Smooth muscle cell (in vitro differentiated cells): ENCODE results near the gene GTPBP1. TPM values are rescaled to one million over a fixed set of nuclear protein-coding genes. Genes with fewer than 3 reads are reported as not detected.

Source experiments
- DNase-seq: peaks from one replicate; lab custom pipeline; 2025; ENCODE audit not compliant: unreplicated experiment; lab: John Stamatoyannopoulos, UW
- H2AFZ ChIP-seq: fragments of 200-600 bp; sonication (generic); 2 replicates; pipeline ENCODE4 v1.6.0; 2016; ENCODE audit warnings: antibody characterized with exemption, low read depth, mild to moderate bottlenecking
- H3F3A ChIP-seq: fragments of 200-600 bp; sonication (generic); 2 replicates; pipeline ENCODE4 v1.6.0; 2017; ENCODE audit warnings: antibody characterized with exemption, low read depth
- H3K27ac ChIP-seq: fragments of 200-600 bp; sonication (generic); 2 replicates; pipeline ENCODE4 v1.5.1; 2016; ENCODE audit warnings: low read depth, mild to moderate bottlenecking
- H3K27me3 ChIP-seq: fragments of 200-600 bp; sonication (generic); 2 replicates; pipeline ENCODE4 v1.6.1; 2016; ENCODE audit warnings: low read depth, mild to moderate bottlenecking
- H3K36me3 ChIP-seq: fragments of 200-600 bp; sonication (generic); 2 replicates; pipeline ENCODE4 v1.5.1; 2016; ENCODE audit warnings: low read depth
- H3K4me1 ChIP-seq: fragments of 200-600 bp; sonication (generic); 2 replicates; pipeline ENCODE4 v1.5.1; 2016; ENCODE audit warnings: low read depth
- H3K4me2 ChIP-seq: fragments of 200-600 bp; sonication (generic); 2 replicates; pipeline ENCODE4 v1.6.0; 2016; ENCODE audit warnings: mild to moderate bottlenecking
- H3K4me3 ChIP-seq: fragments of 200-600 bp; sonication (generic); 2 replicates; pipeline ENCODE4 v1.5.1; 2016; ENCODE audit warnings: mild to moderate bottlenecking
- H3K79me2 ChIP-seq: fragments of 200-600 bp; sonication (generic); 2 replicates; pipeline ENCODE4 v1.6.0; 2016; ENCODE audit warnings: low read depth, mild to moderate bottlenecking
- H3K9ac ChIP-seq: fragments of 200-600 bp; sonication (generic); 2 replicates; pipeline ENCODE4 v1.6.0; 2016; ENCODE audit warnings: low read depth
- H3K9me3 ChIP-seq: fragments of 200-600 bp; sonication (generic); replicated peaks from 2 replicates; pipeline ENCODE4 v1.5.1; 2016; ENCODE audit warnings: low read depth
- H4K20me1 ChIP-seq: fragments of 200-600 bp; sonication (generic); 2 replicates; pipeline ENCODE4 v1.6.0; 2016; ENCODE audit warnings: low read depth
- CTCF ChIP-seq: fragments of 200-600 bp; sonication (generic); IDR thresholded peaks from 2 replicates; pipeline ENCODE4 v1.5.1; 2017; ENCODE audit warnings: borderline replicate concordance, mild to moderate bottlenecking, antibody characterized with exemption; ENCODE audit not compliant: insufficient read depth, poor library complexity, severe bottlenecking
- WGBS: methylation state at CpG from one replicate; pipeline ENCODE4 v1.1.7; 2016; ENCODE audit warnings: low lambda C conversion rate; 5-methylcytosine and 5-hydroxymethylcytosine counted together
- polyA plus RNA-seq: library from polyadenylated mRNA; unstranded; fragments of >200 nt; fragmentation: Nextera tagmentation; extraction: Ambion mirVana; gene quantifications from 2 replicates; pipeline ENCODE4 v1.2.1, GENCODE V29; 2016
- total RNA-seq: library from RNA; depleted of rRNA; stranded (reverse); fragments of >200 nt; gene quantifications from 2 replicates; pipeline ENCODE4 v1.2.3, GENCODE V29; 2014

GTPBP1 gene
- total and polyA plus RNA-seq, 2 experiments from 2014 or later, result 23.7 to 25.3 TPM

GRCh38 chr22:38725900-38726655 lies 20.3 kb downstream of the GTPBP1 start:
- H3K4me1 ChIP-seq, result no peaks in the 10 kb centered on the region
- no peak overlapping the region for H3K4me3 ChIP-seq
- peaks cover 4% of the 10 kb centered on the region for H4K20me1 ChIP-seq
- H3K36me3 ChIP-seq, result peaks cover 5% of the 10 kb centered on the region
- H3K9ac ChIP-seq, result no peak overlapping the region
- H2AFZ ChIP-seq, result no peak overlapping the region
- no peaks in the 10 kb centered on the region for H3K79me2 ChIP-seq
- no peak overlapping the region for H3K27ac ChIP-seq
- no peaks in the 10 kb centered on the region for H3F3A ChIP-seq
- no peak for TF ChIP-seq CTCF
- 98% methylated on average over 18 of the region's 18 CpGs for WGBS
- H3K9me3 ChIP-seq, result no peaks in the 10 kb centered on the region
- no peak for DNase-seq
- H3K27me3 ChIP-seq, result no peaks in the 10 kb centered on the region
- H3K4me2 ChIP-seq, result no peak overlapping the region

- WGBS, result 97% methylated on average over 12 of the region's 12 CpGs
Measured at GRCh38 chr22:38727123-38727522, 21.4 kb downstream of the GTPBP1 start.

GRCh38 chr22:38727530-38728451 lies 22.0 kb downstream of the GTPBP1 start:
- Histone ChIP-seq H3K27me3 (no peaks in the 10 kb centered on the region), H4K20me1 (no peaks in the 10 kb centered on the region), H3K4me2 (no peak overlapping the region), H3F3A (no peaks in the 10 kb centered on the region), H3K9ac (no peak overlapping the region), H3K9me3 (no peaks in the 10 kb centered on the region), H2AFZ (no peak overlapping the region), H3K27ac (no peak overlapping the region), H3K36me3 (peaks cover 5% of the 10 kb centered on the region), H3K79me2 (no peaks in the 10 kb centered on the region), H3K4me3 (no peak overlapping the region), H3K4me1 (no peaks in the 10 kb centered on the region)
- DNase-seq, result no peak
- 96% methylated on average over 15 of the region's 15 CpGs for WGBS
- TF ChIP-seq CTCF, result no peak

More at GRCh38 chr22:38727123-38727522, 21.4 kb downstream of the GTPBP1 start:
- no peak overlapping the region for H3K4me3 ChIP-seq
- H4K20me1 ChIP-seq, result no peaks in the 10 kb centered on the region
- no peak overlapping the region for H2AFZ ChIP-seq
- no peak overlapping the region for H3K4me2 ChIP-seq
- H3K9me3 ChIP-seq, result no peaks in the 10 kb centered on the region
- no peaks in the 10 kb centered on the region for H3K79me2 ChIP-seq
- no peak for TF ChIP-seq CTCF
- no peak overlapping the region for H3K27ac ChIP-seq
- H3K27me3 ChIP-seq, result no peaks in the 10 kb centered on the region
- DNase-seq, result no peak
- no peaks in the 10 kb centered on the region for H3F3A ChIP-seq
- peaks cover 5% of the 10 kb centered on the region for H3K36me3 ChIP-seq
- H3K4me1 ChIP-seq, result no peaks in the 10 kb centered on the region
- no peak overlapping the region for H3K9ac ChIP-seq
